Daoy (cell line): ENCODE data around the gene TEX101. TPM values are rescaled to one million over a fixed set of nuclear protein-coding genes. Genes with fewer than 3 reads are reported as not detected.

ENCODE experiments used
- DNase-seq: peaks from one replicate; pipeline ENCODE4 v3.0.0-alpha.2; 2015; ENCODE audit warnings: low read depth
- total RNA-seq: library from RNA; depleted of rRNA; stranded (reverse); fragments of >200 nt; shearing (Covaris generic); gene quantifications from 2 replicates; pipeline ENCODE4 v1.2.3, GENCODE V29; 2014

The TEX101 gene
- total RNA-seq, 1 experiment from 2014 or later = not detected

GRCh38 chr19:43446746-43447489, 32.2 kb downstream of the TEX101 start:
- peak; percentile 75 for DNase-seq

GRCh38 chr19:43447655-43448054, 33.0 kb downstream of the TEX101 start:
- DNase-seq = no peak

GRCh38 chr19:43450545-43450997, 35.9 kb downstream of the TEX101 start:
- peak; percentile 51 for DNase-seq

- DNase-seq = no peak
These were observed 37.9 kb downstream of the TEX101 start for GRCh38 chr19:43452582-43452981.

- no peak for DNase-seq
These were observed 39.3 kb downstream of the TEX101 start for GRCh38 chr19:43454031-43454430.

- no peak for DNase-seq
These were observed 40.8 kb downstream of the TEX101 start for GRCh38 chr19:43455321-43456113.

GRCh38 chr19:43457809-43458208, 43.1 kb downstream of the TEX101 start:
- no peak for DNase-seq

- no peak for DNase-seq
These were observed 45.8 kb downstream of the TEX101 start for GRCh38 chr19:43460362-43461016.

GRCh38 chr19:43461303-43461702, 46.6 kb downstream of the TEX101 start:
- no peak for DNase-seq

- no peak for DNase-seq
These were observed 47.7 kb downstream of the TEX101 start for GRCh38 chr19:43462383-43462782.

GRCh38 chr19:43462785-43463380, 48.2 kb downstream of the TEX101 start:
- no peak for DNase-seq

GRCh38 chr19:43463381-43464133, 48.9 kb downstream of the TEX101 start:
- DNase-seq = peak; percentile 96

GRCh38 chr19:43464134-43464775, 49.6 kb downstream of the TEX101 start:
- no peak for DNase-seq

- DNase-seq = peak; percentile 59
These were observed 50.9 kb downstream of the TEX101 start, which contains the start of gene LYPD3 for GRCh38 chr19:43465468-43466120. LYPD3 (minus strand) TSS chr19:43465608; CDS start chr19:43465571, 37 bp downstream.

- no peak for DNase-seq
These were observed 52.1 kb downstream of the TEX101 start for GRCh38 chr19:43466793-43467192.

- DNase-seq = no peak
These were observed 52.6 kb downstream of the TEX101 start for GRCh38 chr19:43467276-43467675.

GRCh38 chr19:43467730-43468129, 53.0 kb downstream of the TEX101 start:
- peak; percentile 44 for DNase-seq
